Kasumi-1 (cell line): ENCODE results near the gene HTR1D.

Experiments used
- DNase-seq, 2 experiments: peaks; one replicate each; lab custom pipeline; 2025; lab: John Stamatoyannopoulos, UW

Gene HTR1D

DNA sequence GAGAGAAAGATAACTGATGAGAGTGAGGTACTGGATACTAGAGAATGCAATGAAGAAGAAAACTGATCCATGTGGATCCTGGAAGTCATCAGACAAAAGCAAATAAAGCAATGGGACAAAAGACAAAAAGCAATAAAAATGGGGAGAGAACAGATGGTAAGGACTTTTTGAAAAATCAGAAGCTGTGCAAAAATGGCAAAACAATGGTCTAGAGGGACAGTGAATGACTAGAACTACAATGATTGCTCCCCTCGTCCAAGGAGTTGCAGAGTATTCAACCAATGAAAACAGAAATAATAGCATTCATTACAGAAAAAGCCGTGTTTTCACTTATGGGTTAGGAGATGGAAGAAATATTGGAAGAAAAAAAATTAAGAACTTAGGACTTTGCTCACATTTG, 67.2 kb downstream of the HTR1D start:
- DNase-seq: no peak

DNA sequence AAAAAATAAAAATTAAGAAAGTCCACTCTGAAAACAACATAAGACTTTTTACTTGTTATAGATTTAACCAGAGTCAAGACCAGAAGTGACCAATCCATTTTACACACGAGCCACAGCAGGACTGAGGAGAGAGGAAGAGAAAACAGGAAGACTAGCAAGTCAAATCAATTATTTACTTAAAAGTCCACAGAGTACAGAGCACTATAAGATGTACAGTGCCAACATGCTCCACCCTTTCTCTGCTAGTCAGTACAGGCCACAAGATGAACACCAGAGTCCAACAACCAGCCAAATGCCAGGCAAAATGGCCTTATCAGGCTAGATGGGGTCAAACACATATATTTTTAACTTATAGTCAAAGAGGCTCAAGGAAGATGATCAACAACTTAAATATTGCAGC, 68.2 kb downstream of the HTR1D start:
- DNase-seq: no peak

DNA sequence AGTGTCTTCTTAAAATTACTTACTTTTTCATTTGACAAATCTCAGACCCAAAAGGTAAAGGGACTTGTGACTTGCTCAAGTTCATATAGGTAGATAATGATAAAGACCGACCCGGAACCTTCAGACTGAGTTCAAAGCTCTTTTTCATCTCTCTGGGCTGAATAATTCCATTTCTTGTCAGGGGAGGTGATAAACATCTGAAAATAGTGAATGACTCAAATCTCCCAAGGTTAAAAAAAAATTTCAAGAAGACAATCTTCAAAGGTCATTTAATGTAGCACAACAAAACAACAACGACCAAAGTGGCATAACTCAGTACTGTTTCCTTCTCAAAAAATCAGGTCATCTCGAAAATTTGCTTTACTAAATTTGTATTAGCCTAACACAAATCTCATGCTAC, 69.2 kb downstream of the HTR1D start:
- no peak for DNase-seq
